ENCODE data around the gene PLCXD3. TPM values are rescaled to one million over a fixed set of nuclear protein-coding genes. Genes with fewer than 3 reads are reported as not detected.

The PLCXD3 gene
- total RNA-seq, 1 donor from 2014 or later: 0.93 TPM

DNA sequence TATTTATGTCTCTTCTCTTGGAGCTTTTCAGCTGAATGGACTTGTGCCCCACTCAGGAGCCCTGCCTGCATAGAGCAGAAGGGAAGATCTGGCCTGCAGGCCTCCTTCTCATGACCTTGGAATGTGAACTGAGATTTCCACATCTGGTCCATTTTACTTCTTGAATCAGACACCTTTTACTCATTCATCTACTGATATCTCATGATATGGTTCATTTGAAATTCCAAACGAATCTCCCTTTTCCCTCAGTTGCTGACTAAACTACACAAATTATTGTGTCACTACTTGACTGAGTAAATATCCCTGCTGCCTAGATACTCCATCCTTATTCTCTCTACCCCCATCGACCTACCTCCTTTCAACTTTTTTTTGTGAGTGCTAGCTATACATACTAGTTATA is 138.7 kb downstream of the PLCXD3 start:
- Mint-ChIP-seq H3K4me3 (ENCODE audit: unreplicated experiment) (no peak overlapping the region), H3K27me3 (ENCODE audit: unreplicated experiment) (no peaks in the 10 kb centered on the region), H3K36me3 (ENCODE audit: unreplicated experiment) (no peaks in the 10 kb centered on the region), H3K9me3 (ENCODE audit: unreplicated experiment) (no peaks in the 10 kb centered on the region), H3K4me1 (ENCODE audit: low read depth, unreplicated experiment) (no peaks in the 10 kb centered on the region), H3K27ac (ENCODE audit: unreplicated experiment) (no peak overlapping the region)
- no peak for DNase-seq
- TF ChIP-seq, protein P1, sequence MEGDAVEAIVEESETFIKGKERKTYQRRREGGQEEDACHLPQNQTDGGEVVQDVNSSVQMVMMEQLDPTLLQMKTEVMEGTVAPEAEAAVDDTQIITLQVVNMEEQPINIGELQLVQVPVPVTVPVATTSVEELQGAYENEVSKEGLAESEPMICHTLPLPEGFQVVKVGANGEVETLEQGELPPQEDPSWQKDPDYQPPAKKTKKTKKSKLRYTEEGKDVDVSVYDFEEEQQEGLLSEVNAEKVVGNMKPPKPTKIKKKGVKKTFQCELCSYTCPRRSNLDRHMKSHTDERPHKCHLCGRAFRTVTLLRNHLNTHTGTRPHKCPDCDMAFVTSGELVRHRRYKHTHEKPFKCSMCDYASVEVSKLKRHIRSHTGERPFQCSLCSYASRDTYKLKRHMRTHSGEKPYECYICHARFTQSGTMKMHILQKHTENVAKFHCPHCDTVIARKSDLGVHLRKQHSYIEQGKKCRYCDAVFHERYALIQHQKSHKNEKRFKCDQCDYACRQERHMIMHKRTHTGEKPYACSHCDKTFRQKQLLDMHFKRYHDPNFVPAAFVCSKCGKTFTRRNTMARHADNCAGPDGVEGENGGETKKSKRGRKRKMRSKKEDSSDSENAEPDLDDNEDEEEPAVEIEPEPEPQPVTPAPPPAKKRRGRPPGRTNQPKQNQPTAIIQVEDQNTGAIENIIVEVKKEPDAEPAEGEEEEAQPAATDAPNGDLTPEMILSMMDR (IDR thresholded peaks at IDR 0.05; ENCODE audit: partially characterized antibody, unreplicated experiment): no peak

DNA sequence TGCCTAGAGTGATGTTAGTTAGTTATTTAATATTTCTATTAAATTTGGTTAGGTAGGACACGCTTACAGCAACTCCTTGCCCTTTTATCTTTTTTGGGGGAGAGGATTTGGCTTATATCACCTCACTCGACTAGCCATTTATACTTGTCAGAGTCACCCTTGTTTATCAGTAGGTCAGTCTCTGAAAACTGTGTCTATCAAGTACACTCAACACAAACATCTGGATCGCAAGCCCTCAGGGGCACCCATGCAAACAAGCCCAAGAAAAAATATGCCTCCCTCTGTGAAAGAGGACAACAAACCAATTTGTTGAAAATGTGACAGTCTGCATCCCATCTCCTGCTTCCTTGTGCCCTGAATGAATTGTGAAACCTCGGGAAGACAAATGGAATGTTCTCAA is 139.9 kb downstream of the PLCXD3 start:
- Mint-ChIP-seq H3K4me3 (ENCODE audit: unreplicated experiment) (no peak overlapping the region), H3K36me3 (ENCODE audit: unreplicated experiment) (no peaks in the 10 kb centered on the region), H3K4me1 (ENCODE audit: low read depth, unreplicated experiment) (no peaks in the 10 kb centered on the region), H3K27me3 (ENCODE audit: unreplicated experiment) (no peaks in the 10 kb centered on the region), H3K27ac (ENCODE audit: unreplicated experiment) (no peak overlapping the region), H3K9me3 (ENCODE audit: unreplicated experiment) (no peaks in the 10 kb centered on the region)
- TF ChIP-seq, protein P1 (IDR thresholded peaks at IDR 0.05; ENCODE audit: partially characterized antibody, unreplicated experiment): no peak
- no peak for DNase-seq

DNA sequence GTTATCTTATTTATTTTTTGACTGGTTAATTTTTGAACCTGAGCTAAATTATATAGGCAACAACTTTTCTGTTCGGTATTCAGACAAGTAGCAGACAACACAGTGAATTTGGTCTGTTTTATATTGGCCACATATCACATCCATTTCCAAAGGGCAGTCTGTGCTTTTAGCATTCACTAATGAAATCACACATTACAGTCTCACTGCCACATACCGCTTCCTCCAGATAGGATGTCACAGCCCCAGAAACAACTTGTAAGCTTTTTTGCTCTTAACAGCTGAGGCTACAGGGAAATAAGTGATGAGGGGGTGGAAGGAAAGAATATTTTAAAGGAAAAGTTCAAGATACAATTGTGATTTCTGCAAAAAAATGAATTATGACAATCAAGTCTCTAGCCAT is 140.6 kb downstream of the PLCXD3 start:
- no peaks in the 10 kb centered on the region for H3K9me3 Mint-ChIP-seq (ENCODE audit: unreplicated experiment)
- no peak overlapping the region for H3K4me3 Mint-ChIP-seq (ENCODE audit: unreplicated experiment)
- no peak for DNase-seq
- TF ChIP-seq, protein P1 (IDR thresholded peaks at IDR 0.05; ENCODE audit: partially characterized antibody, unreplicated experiment): no peak
- H3K27ac Mint-ChIP-seq (ENCODE audit: unreplicated experiment): no peak overlapping the region
- H3K27me3 Mint-ChIP-seq (ENCODE audit: unreplicated experiment): no peaks in the 10 kb centered on the region
- H3K4me1 Mint-ChIP-seq (ENCODE audit: low read depth, unreplicated experiment): no peaks in the 10 kb centered on the region
- H3K36me3 Mint-ChIP-seq (ENCODE audit: unreplicated experiment): no peaks in the 10 kb centered on the region

DNA sequence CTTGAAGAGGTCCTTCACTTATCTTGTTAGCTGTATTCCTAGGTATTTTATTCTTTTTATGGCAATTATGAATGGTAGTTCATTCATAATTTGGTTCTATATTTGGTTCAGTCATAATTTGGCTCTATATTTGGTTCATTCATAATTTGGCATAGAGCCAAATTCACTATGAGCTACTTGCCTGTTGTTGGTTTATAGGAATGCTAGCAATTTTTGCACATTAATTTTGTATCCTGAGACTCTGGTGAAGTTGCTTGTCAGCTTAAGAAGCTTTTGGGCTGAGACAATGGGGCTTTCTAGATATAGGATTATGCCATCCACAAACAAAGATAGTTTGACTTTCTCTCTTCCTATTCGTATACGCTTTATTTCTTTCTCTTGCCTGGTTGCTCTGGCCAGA is 142.2 kb downstream of the PLCXD3 start:
- Mint-ChIP-seq H3K4me3 (ENCODE audit: unreplicated experiment) (no peak overlapping the region), H3K27me3 (ENCODE audit: unreplicated experiment) (no peaks in the 10 kb centered on the region), H3K36me3 (ENCODE audit: unreplicated experiment) (no peaks in the 10 kb centered on the region), H3K9me3 (ENCODE audit: unreplicated experiment) (no peaks in the 10 kb centered on the region), H3K27ac (ENCODE audit: unreplicated experiment) (no peak overlapping the region), H3K4me1 (ENCODE audit: low read depth, unreplicated experiment) (no peaks in the 10 kb centered on the region)
- TF ChIP-seq, protein P1 (IDR thresholded peaks at IDR 0.05; ENCODE audit: partially characterized antibody, unreplicated experiment): no peak
- DNase-seq: no peak

DNA sequence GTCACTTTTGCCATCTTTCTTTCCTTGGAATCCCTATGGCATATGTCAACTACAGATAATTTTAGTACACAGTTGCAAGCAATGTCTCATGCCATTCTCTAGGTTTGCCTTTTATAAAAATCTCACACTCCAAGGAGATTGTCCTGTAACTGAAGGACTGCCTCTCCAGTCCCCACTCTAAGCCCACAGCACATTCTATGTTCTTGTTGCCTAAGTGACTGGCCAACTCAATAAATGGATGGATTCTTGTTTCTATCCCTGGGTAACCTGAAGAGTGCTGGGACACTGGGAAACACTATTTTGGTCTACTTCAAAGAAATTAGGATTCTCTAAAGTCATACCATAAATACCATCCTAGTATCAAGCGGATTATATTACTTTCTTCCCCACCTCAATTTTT is 145.0 kb downstream of the PLCXD3 start:
- Mint-ChIP-seq H3K27me3 (ENCODE audit: unreplicated experiment) (no peaks in the 10 kb centered on the region), H3K4me1 (ENCODE audit: low read depth, unreplicated experiment) (no peaks in the 10 kb centered on the region), H3K27ac (ENCODE audit: unreplicated experiment) (no peak overlapping the region), H3K4me3 (ENCODE audit: unreplicated experiment) (no peak overlapping the region), H3K36me3 (ENCODE audit: unreplicated experiment) (no peaks in the 10 kb centered on the region), H3K9me3 (ENCODE audit: unreplicated experiment) (no peaks in the 10 kb centered on the region)
- TF ChIP-seq, protein P1 (IDR thresholded peaks at IDR 0.05; ENCODE audit: partially characterized antibody, unreplicated experiment): no peak
- no peak for DNase-seq

Data from glutamatergic neuron (in vitro differentiated cells).